HG02678 (cell line): ENCODE data around the gene CYP1A1.

Experiments used
- ATAC-seq: cut with Tn5 transposase; IDR thresholded peaks from one replicate; pipeline ENCODE4 v1.9.1; 2021; ENCODE audit warnings: mild to moderate bottlenecking, moderate library complexity; ENCODE audit not compliant: unreplicated experiment

CYP1A1 gene

GRCh38 chr15:74696398-74696729, 29.0 kb downstream of the CYP1A1 start:
- no peak for ATAC-seq

GRCh38 chr15:74695597-74696397, 29.5 kb downstream of the CYP1A1 start, which contains the start of gene EDC3:
TSS of gene EDC3 (minus strand) at chr15:74696024. CDS start at chr15:74675124, 20,900 bp downstream.
- ATAC-seq = peak; percentile 93

- no peak for ATAC-seq
Measured at GRCh38 chr15:74692327-74692726, 33.0 kb downstream of the CYP1A1 start.

- ATAC-seq = no peak
Measured at GRCh38 chr15:74683758-74684157, 41.6 kb downstream of the CYP1A1 start.

GRCh38 chr15:74682954-74683353, 42.4 kb downstream of the CYP1A1 start:
- ATAC-seq = no peak

- ATAC-seq = no peak
Measured at GRCh38 chr15:74680456-74680855, 44.9 kb downstream of the CYP1A1 start.

GRCh38 chr15:74676801-74677200, 48.5 kb downstream of the CYP1A1 start:
- no peak for ATAC-seq

GRCh38 chr15:74674161-74674560, 51.2 kb downstream of the CYP1A1 start:
- no peak for ATAC-seq

- no peak for ATAC-seq
Measured at GRCh38 chr15:74669627-74670026, 55.7 kb downstream of the CYP1A1 start.
